ENCODE data around the gene RBMX. TPM values are rescaled to one million over a fixed set of nuclear protein-coding genes. Genes with fewer than 3 reads are reported as not detected.

RBMX gene
- total and polyA plus RNA-seq, 2 of the 13 experiments (the other 11 are each of a cell fraction or from before 2014, with no cell fraction given), result 114 to 254 TPM

DNA sequence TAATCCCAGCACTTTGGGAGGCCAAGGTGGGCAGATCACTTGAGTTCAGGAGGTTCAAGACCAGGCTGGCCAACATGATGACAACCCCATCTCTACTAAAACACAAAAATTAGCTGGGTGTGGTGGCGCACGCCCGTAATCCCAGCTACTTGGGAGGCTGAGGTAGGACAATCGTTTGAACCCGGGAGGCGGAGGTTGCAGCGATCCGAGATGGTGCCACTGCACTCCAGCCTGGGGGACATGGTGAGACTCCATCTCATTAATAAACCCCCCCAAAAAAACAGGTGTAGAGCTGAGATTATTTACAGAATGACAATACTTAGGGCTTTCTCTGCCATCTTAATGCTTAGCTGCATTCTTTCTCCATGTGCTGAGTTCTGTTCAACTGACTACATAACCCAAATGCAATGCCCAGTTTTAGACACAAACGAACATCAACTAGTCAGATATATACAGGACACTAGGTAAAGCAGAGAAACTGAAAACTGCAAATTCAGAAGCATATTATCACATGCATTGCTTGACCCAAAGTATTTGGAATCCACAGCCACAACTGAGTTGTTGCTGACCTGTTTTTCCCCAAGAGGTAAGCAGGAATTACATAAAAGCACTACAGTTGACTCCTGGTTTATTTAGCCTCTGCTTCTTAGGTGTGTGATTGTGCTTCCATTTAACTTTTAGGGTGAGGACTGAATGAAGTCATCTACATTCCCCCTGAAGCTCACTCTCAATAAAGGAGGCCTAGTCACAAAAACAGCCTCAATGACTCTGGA is 12.1 kb downstream of the RBMX start (continued):
- no peak for TF ChIP-seq ZNF570 (CRISPR knock-in tag; IDR thresholded peaks at IDR 0.05; ENCODE audit: borderline replicate concordance)
- TF ChIP-seq SKI (IDR thresholded peaks at IDR 0.05; ENCODE audit: partially characterized antibody), result no peak
- TF ChIP-seq, protein P1, sequence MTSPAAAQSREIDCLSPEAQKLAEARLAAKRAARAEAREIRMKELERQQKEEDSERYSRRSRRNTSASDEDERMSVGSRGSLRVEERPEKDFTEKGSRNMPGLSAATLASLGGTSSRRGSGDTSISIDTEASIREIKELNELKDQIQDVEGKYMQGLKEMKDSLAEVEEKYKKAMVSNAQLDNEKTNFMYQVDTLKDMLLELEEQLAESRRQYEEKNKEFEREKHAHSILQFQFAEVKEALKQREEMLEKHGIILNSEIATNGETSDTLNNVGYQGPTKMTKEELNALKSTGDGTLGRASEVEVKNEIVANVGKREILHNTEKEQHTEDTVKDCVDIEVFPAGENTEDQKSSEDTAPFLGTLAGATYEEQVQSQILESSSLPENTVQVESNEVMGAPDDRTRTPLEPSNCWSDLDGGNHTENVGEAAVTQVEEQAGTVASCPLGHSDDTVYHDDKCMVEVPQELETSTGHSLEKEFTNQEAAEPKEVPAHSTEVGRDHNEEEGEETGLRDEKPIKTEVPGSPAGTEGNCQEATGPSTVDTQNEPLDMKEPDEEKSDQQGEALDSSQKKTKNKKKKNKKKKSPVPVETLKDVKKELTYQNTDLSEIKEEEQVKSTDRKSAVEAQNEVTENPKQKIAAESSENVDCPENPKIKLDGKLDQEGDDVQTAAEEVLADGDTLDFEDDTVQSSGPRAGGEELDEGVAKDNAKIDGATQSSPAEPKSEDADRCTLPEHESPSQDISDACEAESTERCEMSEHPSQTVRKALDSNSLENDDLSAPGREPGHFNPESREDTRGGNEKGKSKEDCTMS (CRISPR knock-in tag; conservative IDR thresholded peaks at IDR 0.05), result no peak
- TF ChIP-seq, protein P2, sequence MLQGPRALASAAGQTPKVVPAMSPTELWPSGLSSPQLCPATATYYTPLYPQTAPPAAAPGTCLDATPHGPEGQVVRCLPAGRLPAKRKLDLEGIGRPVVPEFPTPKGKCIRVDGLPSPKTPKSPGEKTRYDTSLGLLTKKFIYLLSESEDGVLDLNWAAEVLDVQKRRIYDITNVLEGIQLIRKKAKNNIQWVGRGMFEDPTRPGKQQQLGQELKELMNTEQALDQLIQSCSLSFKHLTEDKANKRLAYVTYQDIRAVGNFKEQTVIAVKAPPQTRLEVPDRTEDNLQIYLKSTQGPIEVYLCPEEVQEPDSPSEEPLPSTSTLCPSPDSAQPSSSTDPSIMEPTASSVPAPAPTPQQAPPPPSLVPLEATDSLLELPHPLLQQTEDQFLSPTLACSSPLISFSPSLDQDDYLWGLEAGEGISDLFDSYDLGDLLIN (CRISPR knock-in tag; IDR thresholded peaks at IDR 0.05; ENCODE audit: borderline replicate concordance), result no peak
- TF ChIP-seq, protein P3, sequence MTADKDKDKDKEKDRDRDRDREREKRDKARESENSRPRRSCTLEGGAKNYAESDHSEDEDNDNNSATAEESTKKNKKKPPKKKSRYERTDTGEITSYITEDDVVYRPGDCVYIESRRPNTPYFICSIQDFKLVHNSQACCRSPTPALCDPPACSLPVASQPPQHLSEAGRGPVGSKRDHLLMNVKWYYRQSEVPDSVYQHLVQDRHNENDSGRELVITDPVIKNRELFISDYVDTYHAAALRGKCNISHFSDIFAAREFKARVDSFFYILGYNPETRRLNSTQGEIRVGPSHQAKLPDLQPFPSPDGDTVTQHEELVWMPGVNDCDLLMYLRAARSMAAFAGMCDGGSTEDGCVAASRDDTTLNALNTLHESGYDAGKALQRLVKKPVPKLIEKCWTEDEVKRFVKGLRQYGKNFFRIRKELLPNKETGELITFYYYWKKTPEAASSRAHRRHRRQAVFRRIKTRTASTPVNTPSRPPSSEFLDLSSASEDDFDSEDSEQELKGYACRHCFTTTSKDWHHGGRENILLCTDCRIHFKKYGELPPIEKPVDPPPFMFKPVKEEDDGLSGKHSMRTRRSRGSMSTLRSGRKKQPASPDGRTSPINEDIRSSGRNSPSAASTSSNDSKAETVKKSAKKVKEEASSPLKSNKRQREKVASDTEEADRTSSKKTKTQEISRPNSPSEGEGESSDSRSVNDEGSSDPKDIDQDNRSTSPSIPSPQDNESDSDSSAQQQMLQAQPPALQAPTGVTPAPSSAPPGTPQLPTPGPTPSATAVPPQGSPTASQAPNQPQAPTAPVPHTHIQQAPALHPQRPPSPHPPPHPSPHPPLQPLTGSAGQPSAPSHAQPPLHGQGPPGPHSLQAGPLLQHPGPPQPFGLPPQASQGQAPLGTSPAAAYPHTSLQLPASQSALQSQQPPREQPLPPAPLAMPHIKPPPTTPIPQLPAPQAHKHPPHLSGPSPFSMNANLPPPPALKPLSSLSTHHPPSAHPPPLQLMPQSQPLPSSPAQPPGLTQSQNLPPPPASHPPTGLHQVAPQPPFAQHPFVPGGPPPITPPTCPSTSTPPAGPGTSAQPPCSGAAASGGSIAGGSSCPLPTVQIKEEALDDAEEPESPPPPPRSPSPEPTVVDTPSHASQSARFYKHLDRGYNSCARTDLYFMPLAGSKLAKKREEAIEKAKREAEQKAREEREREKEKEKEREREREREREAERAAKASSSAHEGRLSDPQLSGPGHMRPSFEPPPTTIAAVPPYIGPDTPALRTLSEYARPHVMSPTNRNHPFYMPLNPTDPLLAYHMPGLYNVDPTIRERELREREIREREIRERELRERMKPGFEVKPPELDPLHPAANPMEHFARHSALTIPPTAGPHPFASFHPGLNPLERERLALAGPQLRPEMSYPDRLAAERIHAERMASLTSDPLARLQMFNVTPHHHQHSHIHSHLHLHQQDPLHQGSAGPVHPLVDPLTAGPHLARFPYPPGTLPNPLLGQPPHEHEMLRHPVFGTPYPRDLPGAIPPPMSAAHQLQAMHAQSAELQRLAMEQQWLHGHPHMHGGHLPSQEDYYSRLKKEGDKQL (CRISPR knock-in tag; IDR thresholded peaks at IDR 0.05; ENCODE audit: low read depth), result no peak
- TF ChIP-seq RBFOX2 (IDR thresholded peaks at IDR 0.05; ENCODE audit: low read depth, low read length), result peak; percentile 47; the same call in 1 of the 2 replicates
- no peak for TF ChIP-seq ZNF616 (CRISPR knock-in tag; IDR thresholded peaks at IDR 0.05; ENCODE audit: low read depth)
- TF ChIP-seq ZNF225 (CRISPR knock-in tag; IDR thresholded peaks at IDR 0.05), result no peak
- no peak for TF ChIP-seq MTF1 (CRISPR knock-in tag; IDR thresholded peaks at IDR 0.05)
- TF ChIP-seq, protein P4, sequence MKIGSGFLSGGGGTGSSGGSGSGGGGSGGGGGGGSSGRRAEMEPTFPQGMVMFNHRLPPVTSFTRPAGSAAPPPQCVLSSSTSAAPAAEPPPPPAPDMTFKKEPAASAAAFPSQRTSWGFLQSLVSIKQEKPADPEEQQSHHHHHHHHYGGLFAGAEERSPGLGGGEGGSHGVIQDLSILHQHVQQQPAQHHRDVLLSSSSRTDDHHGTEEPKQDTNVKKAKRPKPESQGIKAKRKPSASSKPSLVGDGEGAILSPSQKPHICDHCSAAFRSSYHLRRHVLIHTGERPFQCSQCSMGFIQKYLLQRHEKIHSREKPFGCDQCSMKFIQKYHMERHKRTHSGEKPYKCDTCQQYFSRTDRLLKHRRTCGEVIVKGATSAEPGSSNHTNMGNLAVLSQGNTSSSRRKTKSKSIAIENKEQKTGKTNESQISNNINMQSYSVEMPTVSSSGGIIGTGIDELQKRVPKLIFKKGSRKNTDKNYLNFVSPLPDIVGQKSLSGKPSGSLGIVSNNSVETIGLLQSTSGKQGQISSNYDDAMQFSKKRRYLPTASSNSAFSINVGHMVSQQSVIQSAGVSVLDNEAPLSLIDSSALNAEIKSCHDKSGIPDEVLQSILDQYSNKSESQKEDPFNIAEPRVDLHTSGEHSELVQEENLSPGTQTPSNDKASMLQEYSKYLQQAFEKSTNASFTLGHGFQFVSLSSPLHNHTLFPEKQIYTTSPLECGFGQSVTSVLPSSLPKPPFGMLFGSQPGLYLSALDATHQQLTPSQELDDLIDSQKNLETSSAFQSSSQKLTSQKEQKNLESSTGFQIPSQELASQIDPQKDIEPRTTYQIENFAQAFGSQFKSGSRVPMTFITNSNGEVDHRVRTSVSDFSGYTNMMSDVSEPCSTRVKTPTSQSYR (CRISPR knock-in tag; IDR thresholded peaks at IDR 0.05; ENCODE audit: borderline replicate concordance), result no peak
- TF ChIP-seq RBM22 (optimal IDR thresholded peaks at IDR 0.05; ENCODE audit: low read length), result peak; percentile 50
- no peak for TF ChIP-seq NFYB (CRISPR knock-in tag; IDR thresholded peaks at IDR 0.05)
- TF ChIP-seq HNRNPK (IDR thresholded peaks at IDR 0.05; ENCODE audit: low read depth, low read length, poor library complexity, severe bottlenecking), result no peak
- no peak for TF ChIP-seq ZNF232 (CRISPR knock-in tag; IDR thresholded peaks at IDR 0.05; ENCODE audit: borderline replicate concordance)
- TF ChIP-seq TCF7L2 (IDR thresholded peaks at IDR 0.05; ENCODE audit: low read depth, low read length), result no peak
- TF ChIP-seq TEAD3 (CRISPR knock-in tag; optimal IDR thresholded peaks at IDR 0.05; ENCODE audit: borderline replicate concordance), result no peak

Data from HepG2 (cell line).